Fibroblast of skin of back (primary cell): ENCODE measurements around the gene NAIF1.
"Not testable (repeated sequence)": the region's sequence is repeated elsewhere in the genome, so short reads cannot be mapped to it uniquely, and the experiment has no call there.

Source experiments
- DNase-seq: peaks from one replicate; pipeline ENCODE4 v3.0.0-alpha.2; 2013

NAIF1 gene

DNA sequence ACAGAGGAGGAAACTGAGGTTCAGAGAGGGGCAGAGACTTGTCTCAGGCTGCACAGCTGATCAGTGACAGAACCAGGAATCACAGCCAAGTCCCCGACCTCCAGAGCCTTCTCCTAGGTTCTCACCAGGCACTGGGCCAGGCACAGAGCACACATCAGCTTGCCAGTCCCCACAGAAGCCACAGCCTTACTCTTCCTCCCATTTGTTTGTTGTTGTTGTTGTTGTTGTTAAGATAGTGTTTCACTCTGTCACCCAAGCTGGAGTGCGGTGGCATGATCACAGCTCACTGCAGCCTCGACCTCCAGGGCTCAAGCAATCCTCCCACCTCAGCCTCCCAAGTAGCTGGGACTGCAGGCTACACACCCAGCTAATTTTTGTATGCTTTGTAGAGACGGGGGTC lies 41.4 kb downstream of the NAIF1 start:
- DNase-seq = no peak

- no peak for DNase-seq
Observed at GRCh38 chr9:128024761-128025308, 42.3 kb downstream of the NAIF1 start.

DNA sequence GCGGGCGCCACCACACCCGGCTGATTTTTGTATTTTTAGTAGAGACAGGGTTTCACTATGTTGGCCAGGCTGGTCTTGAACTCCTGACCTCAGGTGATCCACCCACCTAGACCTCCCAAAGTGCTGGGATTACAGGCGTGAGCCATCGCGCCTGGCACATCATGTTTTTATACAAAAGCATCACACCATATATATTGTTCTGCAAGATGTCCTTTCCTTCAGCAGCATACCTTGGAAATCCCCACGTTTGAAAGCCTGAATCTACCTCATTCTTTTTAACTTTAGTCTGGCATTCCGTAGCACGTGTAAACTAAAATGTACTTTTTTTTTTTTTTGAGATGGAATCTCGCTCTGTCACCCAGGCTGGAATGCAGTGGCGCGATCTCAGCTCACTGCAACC lies 43.4 kb downstream of the NAIF1 start:
- DNase-seq = not testable (repeated sequence)

DNA sequence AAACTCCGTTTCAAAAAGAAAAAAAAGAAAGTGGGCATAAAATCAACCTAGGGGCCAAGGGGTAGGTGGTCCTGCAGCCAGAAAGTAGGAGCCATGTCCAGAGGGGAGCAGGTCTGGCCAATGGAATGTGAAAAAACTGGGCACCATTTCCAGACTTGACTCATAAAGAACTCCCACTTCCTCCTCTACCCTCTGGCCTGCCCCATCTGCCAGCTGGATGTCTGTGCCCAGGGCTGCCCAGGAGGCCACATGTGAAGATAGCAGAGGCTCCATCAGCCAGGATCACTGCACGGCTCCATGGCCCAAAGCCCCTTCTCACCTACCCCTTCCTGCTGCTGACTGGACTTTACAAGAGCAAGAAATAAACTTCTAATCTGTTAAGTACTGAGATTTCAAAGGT lies 44.2 kb downstream of the NAIF1 start:
- no peak for DNase-seq

DNA sequence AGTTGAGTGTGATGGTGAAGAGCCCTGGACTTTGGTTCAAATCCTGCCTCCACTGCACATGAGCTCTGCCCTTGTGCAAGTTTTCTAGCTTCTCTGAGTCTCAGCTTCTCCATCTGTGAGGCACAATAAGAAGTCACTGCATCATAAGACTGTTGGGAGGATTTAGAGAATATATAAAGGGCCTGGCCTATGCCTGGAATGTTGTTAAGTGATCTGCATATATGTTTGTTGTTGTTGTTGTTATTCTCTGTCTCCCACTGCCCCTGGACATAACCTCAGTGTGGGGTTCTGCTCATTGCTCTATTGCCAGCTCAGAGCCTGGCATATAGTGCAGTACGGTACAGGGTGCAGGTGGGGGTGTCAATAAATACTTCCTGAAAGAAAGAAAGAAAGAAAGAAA lies 46.0 kb downstream of the NAIF1 start:
- DNase-seq = no peak

DNA sequence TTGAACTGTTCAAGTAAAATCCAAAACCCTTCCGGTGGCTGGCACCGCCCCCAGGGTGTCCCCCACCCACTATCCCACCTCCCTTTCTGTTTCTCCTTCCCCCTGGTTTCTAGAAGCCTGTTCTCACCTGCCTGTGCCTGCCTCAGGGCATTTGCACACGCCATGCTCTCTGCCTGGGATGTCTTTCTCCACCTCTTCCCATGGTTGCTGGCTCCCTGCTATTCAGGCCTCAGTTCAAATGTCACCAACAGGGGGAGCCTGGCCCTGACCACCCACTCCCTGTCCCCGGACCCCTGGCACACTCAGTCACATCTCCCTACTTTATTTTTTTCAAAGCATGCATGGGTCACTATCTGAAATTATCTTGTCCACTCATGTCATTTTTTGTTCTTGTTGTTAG lies 46.4 kb downstream of the NAIF1 start:
- no peak for DNase-seq

GRCh38 chr9:128015696-128016095 lies 51.4 kb downstream of the NAIF1 start:
- DNase-seq = no peak
